ENCODE results near the gene CCL8.

CCL8 gene

GRCh38 chr17:34352191-34352590 is 33.0 kb downstream of the CCL8 start:
- TF ChIP-seq CTCF (IDR thresholded peaks at IDR 0.05; ENCODE audit: low read depth, low read length, poor library complexity, severe bottlenecking) (no peak), EZH2phosphoT487 (IDR thresholded peaks at IDR 0.05; ENCODE audit: borderline replicate concordance, low read length) (no peak)
- no peaks in the 10 kb centered on the region for H3K4me1 ChIP-seq (ENCODE audit: control insufficient read depth, low read length)
- H3K9me3 ChIP-seq (ENCODE audit: control insufficient read depth, insufficient read depth, low read length), result no peaks in the 10 kb centered on the region
- no peaks in the 10 kb centered on the region for H3K9me2 ChIP-seq (replicated peaks; ENCODE audit: control insufficient read depth, low read length)
- no peak overlapping the region for H3K27ac ChIP-seq (ENCODE audit: low read depth, low read length)
- H3K27me3 ChIP-seq (ENCODE audit: control insufficient read depth, low read length), result no peaks in the 10 kb centered on the region; the same call in 1 of the 2 replicates
- no peaks in the 10 kb centered on the region for H3F3A ChIP-seq (ENCODE audit: control insufficient read depth, insufficient read depth)
- no peaks in the 10 kb centered on the region for H4K20me1 ChIP-seq (ENCODE audit: control insufficient read depth, insufficient read depth, low read depth, low read length)
- no peaks in the 10 kb centered on the region for H3K36me3 ChIP-seq (ENCODE audit: control insufficient read depth, low read length)
- no peak overlapping the region for H3K4me3 ChIP-seq (ENCODE audit: low read length)
- H3K79me2 ChIP-seq (ENCODE audit: control insufficient read depth, low read length), result no peaks in the 10 kb centered on the region
- H3K4me2 ChIP-seq (ENCODE audit: low read length), result no peak overlapping the region

- H3K4me1 ChIP-seq (ENCODE audit: control insufficient read depth, low read length), result no peaks in the 10 kb centered on the region
These were observed 35.4 kb downstream of the CCL8 start for GRCh38 chr17:34354637-34355036.

GRCh38 chr17:34356194-34356593 is 37.0 kb downstream of the CCL8 start, which contains the start of gene CCL13:
Gene CCL13, plus strand, starts transcription at chr17:34356480. Its CDS starts 47 bp downstream, at chr17:34356527.
- H3K4me3 ChIP-seq (ENCODE audit: low read length), result no peak within 1 kb of the TSS
- no peak within 1 kb of the TSS for H3K27ac ChIP-seq (ENCODE audit: low read depth, low read length)
- H3K4me1 ChIP-seq (ENCODE audit: control insufficient read depth, low read length), result no peaks in the 10 kb centered on the region
- H3K36me3 ChIP-seq (ENCODE audit: control insufficient read depth, low read length), result no peaks in the 10 kb centered on the region
- no peaks in the 10 kb centered on the region for H3F3A ChIP-seq (ENCODE audit: control insufficient read depth, insufficient read depth)
- H3K4me2 ChIP-seq (ENCODE audit: low read length), result no peak within 1 kb of the TSS
- H3K9me3 ChIP-seq (ENCODE audit: control insufficient read depth, insufficient read depth, low read length), result no peaks in the 10 kb centered on the region
- TF ChIP-seq EZH2phosphoT487 (IDR thresholded peaks at IDR 0.05; ENCODE audit: borderline replicate concordance, low read length) (no peak), CTCF (IDR thresholded peaks at IDR 0.05; ENCODE audit: low read depth, low read length, poor library complexity, severe bottlenecking) (no peak)
- no peaks in the 10 kb centered on the region for H3K9me2 ChIP-seq (replicated peaks; ENCODE audit: control insufficient read depth, low read length)
- no peaks in the 10 kb centered on the region for H4K20me1 ChIP-seq (ENCODE audit: control insufficient read depth, insufficient read depth, low read depth, low read length)
- H3K27me3 ChIP-seq (ENCODE audit: control insufficient read depth, low read length), result no peaks in the 10 kb centered on the region; the same call in 1 of the 2 replicates
- H3K79me2 ChIP-seq (ENCODE audit: control insufficient read depth, low read length), result no peaks in the 10 kb centered on the region

More at GRCh38 chr17:34354637-34355036, 35.4 kb downstream of the CCL8 start:
- no peaks in the 10 kb centered on the region for H3K79me2 ChIP-seq (ENCODE audit: control insufficient read depth, low read length)
- no peaks in the 10 kb centered on the region for H4K20me1 ChIP-seq (ENCODE audit: control insufficient read depth, insufficient read depth, low read depth, low read length)
- no peak overlapping the region for H3K27ac ChIP-seq (ENCODE audit: low read depth, low read length)
- H3K4me2 ChIP-seq (ENCODE audit: low read length), result no peak overlapping the region
- TF ChIP-seq CTCF (IDR thresholded peaks at IDR 0.05; ENCODE audit: low read depth, low read length, poor library complexity, severe bottlenecking), result no peak
- no peak for TF ChIP-seq EZH2phosphoT487 (IDR thresholded peaks at IDR 0.05; ENCODE audit: borderline replicate concordance, low read length)
- no peaks in the 10 kb centered on the region for H3F3A ChIP-seq (ENCODE audit: control insufficient read depth, insufficient read depth)
- no peaks in the 10 kb centered on the region for H3K9me2 ChIP-seq (replicated peaks; ENCODE audit: control insufficient read depth, low read length)
- no peaks in the 10 kb centered on the region for H3K9me3 ChIP-seq (ENCODE audit: control insufficient read depth, insufficient read depth, low read length)
- H3K27me3 ChIP-seq (ENCODE audit: control insufficient read depth, low read length), result no peaks in the 10 kb centered on the region; the same call in 1 of the 2 replicates
- no peak overlapping the region for H3K4me3 ChIP-seq (ENCODE audit: low read length)
- H3K36me3 ChIP-seq (ENCODE audit: control insufficient read depth, low read length), result no peaks in the 10 kb centered on the region
